Colonic mucosa (tissue), 4 donors: ENCODE measurements around the gene RFC3. TPM values are rescaled to one million over a fixed set of nuclear protein-coding genes. Genes with fewer than 3 reads are reported as not detected.

Source experiments
- DNase-seq: peaks from one replicate; pipeline ENCODE4 v3.0.0-alpha.2; 2020
- H3K27ac ChIP-seq: fragments of 200-600 bp; one replicate; pipeline ENCODE4 v1.8.0; 2021
- H3K27me3 ChIP-seq: fragments of 200-600 bp; one replicate; pipeline ENCODE4 v1.8.0; 2021
- H3K36me3 ChIP-seq: fragments of 200-600 bp; one replicate; pipeline ENCODE4 v1.8.0; 2021
- H3K4me1 ChIP-seq: fragments of 200-600 bp; one replicate; pipeline ENCODE4 v1.8.0; 2021; ENCODE audit warnings: mild to moderate bottlenecking
- H3K4me3 ChIP-seq: fragments of 200-600 bp; one replicate; pipeline ENCODE4 v1.8.0; 2021
- H3K9ac ChIP-seq, 2 donors: one replicate each; pipeline ENCODE4 v1.7.0; 2013; ENCODE audit warnings: control low read depth in 2 of 2, low read depth in 2 of 2, low read length in 2 of 2
- H3K9me3 ChIP-seq: fragments of 200-600 bp; one replicate; pipeline ENCODE4 v1.8.0; 2021
- CTCF ChIP-seq: fragments of 200-600 bp; IDR thresholded peaks from one replicate; pipeline ENCODE4 v1.8.0; 2022; ENCODE audit warnings: antibody characterized with exemption, mild to moderate bottlenecking
- intact Hi-C: fragments of 100-400 bp; cut with DNase I; formaldehyde crosslinking; loops from one replicate; pipeline ENCODE4 v1.14.1; 2022
- total RNA-seq, 2 donors: library from RNA; stranded (reverse); fragmentation: NEBNext Ultra II Directional in 1 of 2; extraction: Animal tissue kit (Norgen Biotek cat#: 25700) in 1 of 2; gene quantifications; one replicate each; pipeline ENCODE4 v1.2.1, GENCODE V29; 2021
- donor health status: healthy.
- donor health status: DM: no; HTN: no; CAD: no.
- donor health status: DM: no; HTN: no; CAD: no.

RFC3 gene
- total RNA-seq, 2 donors from 2014 or later, result 5.9 to 21.6 TPM

- no peak for DNase-seq
- Histone ChIP-seq H3K9me3 (no peaks in the 10 kb centered on the region), H3K4me3 (no peak overlapping the region), H3K27ac (no peak overlapping the region), H3K36me3 (no peaks in the 10 kb centered on the region), H3K27me3 (no peaks in the 10 kb centered on the region), H3K9ac (no peak overlapping the region), H3K4me1 (no peaks in the 10 kb centered on the region)
- intact Hi-C loops, result loop anchor here (10.0 kb wide), 1 partner anchor 285 kb away; no protein-coding TSS in a partner anchor
- TF ChIP-seq CTCF, result no peak
These were observed 28.2 kb upstream of the RFC3 start for GRCh38 chr13:33789739-33790138.

GRCh38 chr13:33793726-33794125 is 24.2 kb upstream of the RFC3 start:
- no peaks in the 10 kb centered on the region for H3K36me3 ChIP-seq
- no peak overlapping the region for H3K4me3 ChIP-seq
- H3K27ac ChIP-seq, result no peak overlapping the region
- no peak overlapping the region for H3K9ac ChIP-seq
- DNase-seq, result no peak
- TF ChIP-seq CTCF, result no peak
- no peaks in the 10 kb centered on the region for H3K4me1 ChIP-seq
- intact Hi-C loops, result loop anchor here (10.0 kb wide), 1 partner anchor 281 kb away; no protein-coding TSS in a partner anchor
- no peaks in the 10 kb centered on the region for H3K9me3 ChIP-seq
- no peaks in the 10 kb centered on the region for H3K27me3 ChIP-seq

DNA sequence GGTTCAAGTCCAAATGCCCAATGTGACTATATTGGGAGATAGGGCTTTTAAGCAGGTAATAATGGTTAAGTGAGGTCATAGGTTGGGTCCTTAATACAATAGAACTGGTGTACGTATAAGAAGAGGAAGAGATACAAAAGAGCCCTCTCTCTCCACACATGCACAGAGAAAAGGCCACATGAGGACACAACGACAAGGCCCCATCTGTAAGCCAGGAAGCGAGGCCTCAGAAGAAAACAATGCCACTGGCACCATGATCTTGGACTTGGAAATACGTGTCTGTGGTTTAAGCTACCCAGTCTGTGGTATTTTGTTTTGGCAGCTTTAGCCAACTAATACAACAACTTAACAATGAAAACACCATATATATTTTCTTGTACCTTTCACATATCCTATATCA is 23.4 kb upstream of the RFC3 start:
- Histone ChIP-seq H3K4me3 (no peak overlapping the region), H3K36me3 (no peaks in the 10 kb centered on the region), H3K9ac (no peak overlapping the region), H3K27ac (no peak overlapping the region), H3K4me1 (no peaks in the 10 kb centered on the region), H3K27me3 (no peaks in the 10 kb centered on the region), H3K9me3 (no peaks in the 10 kb centered on the region)
- DNase-seq, result no peak
- intact Hi-C loops, result loop anchor here (10.0 kb wide), 1 partner anchor 280 kb away; no protein-coding TSS in a partner anchor
- TF ChIP-seq CTCF, result no peak

DNA sequence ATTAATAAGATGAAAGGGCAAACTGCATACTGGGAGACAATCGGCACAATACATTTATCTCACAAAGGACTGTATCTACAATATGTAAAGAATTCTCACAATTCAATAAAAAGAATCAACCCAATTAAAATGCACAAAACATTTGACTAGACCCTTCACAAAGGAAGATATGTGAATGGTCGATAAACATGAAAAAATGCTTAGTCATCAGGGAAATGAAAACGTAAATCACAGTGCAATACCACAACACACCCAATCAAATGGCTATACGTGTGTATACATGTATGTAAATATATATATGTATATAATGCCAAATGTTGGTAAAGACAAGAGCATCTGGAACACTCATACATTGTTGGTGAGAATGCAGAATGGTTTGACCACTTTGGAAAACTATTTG is 21.9 kb upstream of the RFC3 start:
- intact Hi-C loops, result loop anchor here (10.0 kb wide), 1 partner anchor 279 kb away; no protein-coding TSS in a partner anchor
- DNase-seq, result no peak
- Histone ChIP-seq H3K9me3 (no peaks in the 10 kb centered on the region), H3K9ac (no peak overlapping the region), H3K4me1 (no peaks in the 10 kb centered on the region), H3K4me3 (no peak overlapping the region), H3K27ac (no peak overlapping the region), H3K36me3 (no peaks in the 10 kb centered on the region), H3K27me3 (no peaks in the 10 kb centered on the region)
- TF ChIP-seq CTCF, result no peak

DNA sequence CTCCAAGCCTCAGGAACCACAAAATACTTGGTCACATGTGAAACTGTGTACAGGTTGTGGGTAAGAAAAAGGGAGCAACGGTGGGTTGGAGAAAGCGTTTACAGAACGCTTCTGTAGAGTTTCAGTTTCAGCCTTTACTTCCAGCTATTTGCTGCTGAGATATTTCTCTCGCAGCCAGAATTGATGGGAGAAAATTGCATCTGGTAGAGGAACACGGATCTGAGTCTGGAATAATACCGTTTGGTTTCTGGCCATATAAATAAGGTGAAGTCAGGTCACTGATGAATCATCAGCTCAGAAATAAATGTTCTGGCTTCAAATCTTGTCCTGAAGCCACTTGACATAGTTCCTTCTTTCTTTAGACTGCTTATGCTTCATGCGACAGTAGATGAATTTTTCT is 20.3 kb upstream of the RFC3 start:
- no peak overlapping the region for H3K4me3 ChIP-seq
- no peak for TF ChIP-seq CTCF
- no peak for DNase-seq
- no peak overlapping the region for H3K9ac ChIP-seq
- no peaks in the 10 kb centered on the region for H3K4me1 ChIP-seq
- H3K27ac ChIP-seq, result no peak overlapping the region
- intact Hi-C loops, result loop anchor here (10.0 kb wide), 1 partner anchor 277 kb away; no protein-coding TSS in a partner anchor
- H3K9me3 ChIP-seq, result no peaks in the 10 kb centered on the region
- no peaks in the 10 kb centered on the region for H3K27me3 ChIP-seq
- H3K36me3 ChIP-seq, result no peaks in the 10 kb centered on the region
